Neuron (in vitro differentiated cells): ENCODE results near the gene CAMK1.

Source experiments
- H2AFZ ChIP-seq: one replicate; pipeline ENCODE4 v1.6.1; 2013; ENCODE audit warnings: low read depth, mild to moderate bottlenecking, inconsistent platforms, low read length, moderate library complexity
- H3K27me3 ChIP-seq: one replicate; pipeline ENCODE4 v1.6.1; 2013; ENCODE audit warnings: low read length; ENCODE audit not compliant: insufficient read depth
- H3K36me3 ChIP-seq: one replicate; pipeline ENCODE4 v1.6.1; 2013; ENCODE audit warnings: low read length; ENCODE audit not compliant: insufficient read depth
- H3K4me1 ChIP-seq: one replicate; pipeline ENCODE4 v1.6.1; 2013; ENCODE audit warnings: low read length; ENCODE audit not compliant: insufficient read depth
- H3K4me3 ChIP-seq: 2 replicates; pipeline ENCODE4 v1.5.1; 2013; ENCODE audit warnings: mild to moderate bottlenecking, low read length, moderate library complexity
- H3K9me3 ChIP-seq: one replicate; pipeline ENCODE4 v1.6.1; 2013; ENCODE audit warnings: low read length

Gene CAMK1

GRCh38 chr3:9736831-9737230, 32.9 kb downstream of the CAMK1 start:
- Histone ChIP-seq H3K9me3 (no peaks in the 10 kb centered on the region), H3K4me1 (peaks cover 15% of the 10 kb centered on the region), H3K27me3 (no peaks in the 10 kb centered on the region), H2AFZ (no peak overlapping the region), H3K4me3 (no peak overlapping the region), H3K36me3 (peaks cover 76% of the 10 kb centered on the region)

DNA sequence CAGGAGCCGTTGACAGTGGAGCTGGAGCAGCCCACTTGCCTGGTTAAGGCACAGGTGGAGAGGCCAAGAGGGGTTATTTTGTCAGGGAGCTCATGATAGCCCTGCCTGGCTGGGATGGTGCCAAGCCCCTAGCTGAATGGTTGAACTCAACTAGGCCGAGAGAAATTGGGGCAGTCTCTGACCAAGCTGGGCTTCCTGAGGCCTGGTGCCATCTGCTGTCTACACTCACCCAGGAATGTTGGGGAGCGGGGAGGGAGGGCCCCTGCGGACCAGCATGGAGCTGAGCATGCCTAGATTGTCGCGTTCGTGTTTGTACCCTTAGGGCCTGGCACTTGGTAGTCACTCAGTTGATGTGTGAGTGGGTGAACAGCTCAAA, 37.0 kb downstream of the CAMK1 start:
- no peaks in the 10 kb centered on the region for H3K9me3 ChIP-seq
- peaks cover 35% of the 10 kb centered on the region for H3K36me3 ChIP-seq
- H3K4me1 ChIP-seq = peaks cover 19% of the 10 kb centered on the region
- no peaks in the 10 kb centered on the region for H3K27me3 ChIP-seq
- no peak overlapping the region for H2AFZ ChIP-seq
- peak overlapping the region; percentile 93 for H3K4me3 ChIP-seq

- H3K9me3 ChIP-seq = no peaks in the 10 kb centered on the region
- H3K4me3 ChIP-seq = peak overlapping the region; percentile 93
- peaks cover 19% of the 10 kb centered on the region for H3K4me1 ChIP-seq
- H3K27me3 ChIP-seq = no peaks in the 10 kb centered on the region
- H2AFZ ChIP-seq = peak overlapping the region; percentile 94
- H3K36me3 ChIP-seq = peaks cover 30% of the 10 kb centered on the region
Measured at GRCh38 chr3:9732080-9732739, 37.5 kb downstream of the CAMK1 start.

DNA sequence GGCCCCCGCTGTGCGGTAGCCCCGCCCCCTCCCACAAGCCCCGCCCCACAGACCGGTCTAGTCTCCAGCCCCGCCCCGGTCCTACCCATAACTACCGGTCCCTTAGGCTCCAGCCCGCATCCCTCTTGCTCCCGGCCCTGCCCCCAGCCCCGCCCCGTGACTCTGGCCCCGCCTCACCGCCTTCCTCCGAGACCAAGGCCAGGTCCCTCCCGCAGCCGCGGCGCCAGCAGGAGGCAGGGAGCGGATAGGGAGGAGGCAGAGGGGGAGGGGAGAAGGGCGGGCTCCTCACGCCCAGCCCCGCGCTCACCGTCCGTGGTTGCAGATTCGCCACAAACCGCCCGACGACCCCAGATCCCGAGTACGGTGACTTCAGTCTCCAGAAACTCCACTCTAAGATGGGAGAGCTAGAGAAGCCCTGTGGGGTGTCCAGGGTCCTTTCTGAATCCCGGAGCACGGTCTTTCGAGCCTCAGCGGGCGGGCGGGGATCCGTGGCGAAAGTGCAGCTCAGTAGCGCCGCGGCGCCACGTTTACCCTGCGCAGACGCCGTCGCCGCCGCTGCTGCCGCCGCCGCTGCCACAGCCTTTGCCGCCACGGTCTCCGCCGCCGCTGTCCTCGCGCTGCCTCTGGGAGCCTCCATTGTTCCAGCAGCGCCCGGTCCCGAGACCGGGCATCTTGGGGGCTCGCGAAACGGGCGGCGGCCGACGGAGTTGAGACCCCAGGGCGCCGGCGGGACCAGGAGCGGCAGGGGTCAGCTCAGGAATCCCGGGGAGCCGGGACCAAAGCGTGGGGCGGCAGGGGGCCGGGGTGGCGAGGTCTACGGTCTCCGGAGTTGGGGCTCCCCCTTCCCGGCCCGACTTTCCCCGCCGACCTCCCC, 38.3 kb downstream of the CAMK1 start, which contains the start of gene BRPF1:
TSS of gene BRPF1 (plus strand) at position 530 of the 874 bp plus-strand sequence. CDS start 2,406 bp downstream, outside the sequence.
- no peaks in the 10 kb centered on the region for H3K27me3 ChIP-seq

DNA sequence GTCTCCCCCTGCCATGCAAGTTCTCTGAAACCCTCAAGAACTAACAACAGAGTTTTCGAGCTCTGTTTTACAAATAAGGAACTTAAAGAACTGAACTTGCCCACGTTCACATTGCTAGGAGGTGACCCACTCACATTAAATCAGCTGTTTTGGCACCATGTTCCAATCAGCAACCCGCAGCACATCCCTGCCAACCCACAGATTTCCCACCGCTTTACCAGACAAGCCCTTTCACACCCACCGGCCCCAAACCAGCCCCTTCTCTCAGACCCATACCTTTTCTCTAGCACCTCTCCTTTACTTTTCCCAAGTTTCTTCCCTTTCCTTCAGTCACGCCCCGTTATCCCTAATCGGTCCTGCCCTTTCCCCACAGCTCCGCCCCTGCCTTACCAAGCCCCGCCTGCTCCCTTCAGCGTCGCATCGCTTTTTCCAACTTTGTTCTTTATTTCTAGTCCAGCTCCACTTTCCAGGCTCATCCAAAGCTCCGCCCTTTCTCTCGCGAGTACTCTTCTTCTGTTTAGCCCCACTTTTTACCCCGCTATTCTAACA, 39.0 kb downstream of the CAMK1 start:
- Histone ChIP-seq H2AFZ (peak overlapping the region; percentile 75), H3K9me3 (no peaks in the 10 kb centered on the region), H3K4me3 (peak overlapping the region; percentile 67), H3K4me1 (peaks cover 19% of the 10 kb centered on the region), H3K27me3 (no peaks in the 10 kb centered on the region), H3K36me3 (peaks cover 19% of the 10 kb centered on the region)

More for the DNA sequence above, 38.3 kb downstream of the CAMK1 start, which contains the start of gene BRPF1:
- peak within 1 kb of the TSS; percentile 93 for H3K4me3 ChIP-seq
- H3K9me3 ChIP-seq = no peaks in the 10 kb centered on the region
- H3K36me3 ChIP-seq = peaks cover 22% of the 10 kb centered on the region
- H3K4me1 ChIP-seq = peaks cover 19% of the 10 kb centered on the region
- H2AFZ ChIP-seq = peak within 1 kb of the TSS; percentile 94

- Histone ChIP-seq H3K27me3 (no peaks in the 10 kb centered on the region), H3K4me3 (no peak overlapping the region), H3K4me1 (peaks cover 19% of the 10 kb centered on the region), H2AFZ (no peak overlapping the region), H3K9me3 (no peaks in the 10 kb centered on the region), H3K36me3 (peaks cover 9% of the 10 kb centered on the region)
Measured at GRCh38 chr3:9729419-9729818, 40.3 kb downstream of the CAMK1 start.

DNA sequence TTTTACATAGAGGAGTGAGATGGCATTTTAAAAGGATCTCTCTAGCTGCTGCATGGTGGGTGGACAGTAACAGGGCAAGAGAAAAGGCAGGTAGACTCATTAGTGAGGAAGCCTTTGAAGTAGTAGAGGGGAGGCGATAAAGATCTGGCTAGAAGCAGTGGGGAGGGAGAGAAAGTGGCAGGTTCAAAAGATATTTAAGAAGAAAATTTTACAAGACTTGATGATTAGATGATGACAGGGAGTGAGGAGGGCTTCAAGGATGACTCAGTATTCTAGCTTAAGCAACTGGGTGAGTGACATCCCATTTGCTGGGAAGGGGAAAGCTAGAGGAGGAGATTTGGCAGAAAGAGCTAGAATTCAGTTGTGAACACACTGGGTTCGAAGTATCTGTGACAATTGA, 42.0 kb downstream of the CAMK1 start:
- Histone ChIP-seq H3K4me3 (no peak overlapping the region), H3K27me3 (no peaks in the 10 kb centered on the region), H3K4me1 (peaks cover 12% of the 10 kb centered on the region), H3K36me3 (no peaks in the 10 kb centered on the region), H3K9me3 (no peaks in the 10 kb centered on the region), H2AFZ (no peak overlapping the region)

DNA sequence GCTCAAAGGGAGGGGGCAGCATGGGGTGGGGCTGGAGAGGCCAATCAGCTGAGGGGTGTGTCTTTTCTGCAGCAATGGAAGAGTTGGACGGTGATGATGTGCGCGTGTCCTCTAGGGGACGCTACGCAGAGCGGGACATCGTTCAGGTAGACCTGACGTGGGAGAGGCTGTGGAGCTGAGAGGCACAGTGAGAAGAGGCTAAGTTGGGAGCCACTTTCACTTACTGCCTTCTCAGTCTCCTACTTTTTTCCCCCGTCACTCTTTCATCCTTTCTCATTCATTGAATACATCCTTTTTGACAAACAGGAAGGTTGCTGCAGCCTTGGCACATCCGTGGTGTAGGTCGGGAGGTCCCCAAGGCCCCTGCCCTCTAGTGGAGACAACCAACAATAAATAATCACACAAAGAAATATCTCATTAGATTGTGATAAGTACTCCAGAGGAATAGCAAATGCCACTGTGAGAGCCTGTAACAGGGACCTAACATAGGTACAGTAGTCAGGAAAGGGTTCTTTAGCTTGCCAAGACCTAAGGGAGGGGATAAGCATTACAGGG, 42.6 kb downstream of the CAMK1 start:
- no peak overlapping the region for H3K4me3 ChIP-seq
- H2AFZ ChIP-seq = no peak overlapping the region
- H3K36me3 ChIP-seq = no peaks in the 10 kb centered on the region
- H3K9me3 ChIP-seq = no peaks in the 10 kb centered on the region
- peaks cover 6% of the 10 kb centered on the region for H3K4me1 ChIP-seq
- no peaks in the 10 kb centered on the region for H3K27me3 ChIP-seq

GRCh38 chr3:9725775-9726515, 43.8 kb downstream of the CAMK1 start:
- H3K4me3 ChIP-seq = no peak overlapping the region
- H3K36me3 ChIP-seq = no peaks in the 10 kb centered on the region
- peaks cover 11% of the 10 kb centered on the region for H3K4me1 ChIP-seq
- no peaks in the 10 kb centered on the region for H3K9me3 ChIP-seq
- H2AFZ ChIP-seq = no peak overlapping the region
- H3K27me3 ChIP-seq = no peaks in the 10 kb centered on the region

DNA sequence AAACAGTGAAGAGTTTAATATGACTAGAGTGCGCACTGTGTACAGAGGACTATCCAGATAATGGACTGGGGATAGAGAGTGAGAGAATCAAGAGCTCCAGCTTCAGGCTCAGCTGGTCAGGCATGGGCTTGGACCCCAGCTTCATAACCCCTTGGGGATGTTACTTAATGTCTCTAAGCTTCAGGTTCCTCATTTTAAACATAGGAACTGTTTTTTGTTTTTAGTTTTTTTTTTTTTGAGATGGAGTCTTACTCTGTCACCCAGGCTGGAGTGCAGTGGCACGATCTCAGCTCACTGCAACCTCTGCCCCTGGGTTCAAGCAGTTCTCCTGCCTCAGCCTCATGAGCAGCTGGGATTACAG, 48.1 kb downstream of the CAMK1 start:
- Histone ChIP-seq H2AFZ (no peak overlapping the region), H3K4me3 (no peak overlapping the region), H3K36me3 (no peaks in the 10 kb centered on the region), H3K4me1 (peaks cover 11% of the 10 kb centered on the region), H3K9me3 (no peaks in the 10 kb centered on the region), H3K27me3 (no peaks in the 10 kb centered on the region)

DNA sequence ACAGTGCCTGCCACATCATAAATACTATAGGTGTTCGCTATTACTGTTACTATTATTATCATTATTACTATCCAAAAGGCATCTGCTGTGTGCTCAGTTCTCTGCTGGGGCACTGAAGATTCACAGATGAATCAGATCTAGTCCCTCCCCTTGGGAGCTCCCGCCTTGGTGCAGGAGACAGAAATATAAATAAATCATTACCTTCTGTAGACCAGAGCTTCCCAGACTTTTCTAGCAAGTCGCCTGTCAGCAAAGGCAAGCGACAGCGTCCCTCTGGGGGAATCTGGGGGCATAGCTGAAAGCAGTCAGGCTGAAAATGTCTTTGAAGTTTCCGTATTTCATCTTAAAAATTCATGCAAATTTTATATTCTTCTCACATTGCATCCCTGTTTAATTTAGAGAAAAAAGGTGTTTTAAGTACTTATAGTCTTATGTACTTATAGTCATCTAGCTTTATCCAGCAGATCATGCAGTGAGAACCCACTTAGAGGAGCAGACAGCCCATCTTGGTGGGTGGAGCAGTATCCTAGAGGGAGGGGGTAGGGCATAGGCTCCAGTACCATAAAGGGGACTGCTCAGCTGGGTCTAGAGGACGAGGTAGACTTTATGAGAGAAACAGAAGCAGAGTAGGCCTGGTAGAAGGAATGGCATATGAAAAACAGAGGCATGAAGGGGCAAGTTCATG, 48.6 kb downstream of the CAMK1 start:
- H3K4me1 ChIP-seq = peaks cover 11% of the 10 kb centered on the region
- H2AFZ ChIP-seq = no peak overlapping the region
- no peaks in the 10 kb centered on the region for H3K27me3 ChIP-seq
- no peaks in the 10 kb centered on the region for H3K9me3 ChIP-seq
- no peaks in the 10 kb centered on the region for H3K36me3 ChIP-seq
- no peak overlapping the region for H3K4me3 ChIP-seq

DNA sequence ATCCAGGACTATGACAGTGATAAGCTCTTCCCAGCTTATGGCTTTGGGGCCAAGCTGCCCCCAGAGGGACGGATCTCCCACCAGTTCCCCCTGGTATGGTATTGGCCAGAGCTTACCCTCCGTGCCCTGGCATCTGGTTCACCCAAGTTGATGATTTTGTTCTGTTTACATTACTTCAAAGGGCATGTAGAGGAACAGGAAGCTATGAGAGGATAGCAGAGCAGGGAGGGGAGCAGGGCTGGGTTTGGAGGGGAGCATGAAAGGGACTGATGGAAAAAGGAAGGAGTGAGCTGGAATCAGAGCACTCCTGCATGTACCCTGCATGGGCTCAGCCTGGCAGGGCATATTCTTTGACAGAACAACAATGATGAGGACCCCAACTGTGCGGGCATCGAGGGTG, 51.6 kb downstream of the CAMK1 start:
- Histone ChIP-seq H3K4me3 (no peak overlapping the region), H2AFZ (no peak overlapping the region), H3K27me3 (no peaks in the 10 kb centered on the region), H3K36me3 (no peaks in the 10 kb centered on the region), H3K4me1 (peaks cover 11% of the 10 kb centered on the region), H3K9me3 (no peaks in the 10 kb centered on the region)
